ENCODE data around the gene FAM20C. TPM values are rescaled to one million over a fixed set of nuclear protein-coding genes. Genes with fewer than 3 reads are reported as not detected.

The FAM20C gene
- total and polyA plus RNA-seq, 2 donors (not counting 3 experiments of a cell fraction or from before 2014, with no cell fraction given), result 14.2 to 34.5 TPM

DNA sequence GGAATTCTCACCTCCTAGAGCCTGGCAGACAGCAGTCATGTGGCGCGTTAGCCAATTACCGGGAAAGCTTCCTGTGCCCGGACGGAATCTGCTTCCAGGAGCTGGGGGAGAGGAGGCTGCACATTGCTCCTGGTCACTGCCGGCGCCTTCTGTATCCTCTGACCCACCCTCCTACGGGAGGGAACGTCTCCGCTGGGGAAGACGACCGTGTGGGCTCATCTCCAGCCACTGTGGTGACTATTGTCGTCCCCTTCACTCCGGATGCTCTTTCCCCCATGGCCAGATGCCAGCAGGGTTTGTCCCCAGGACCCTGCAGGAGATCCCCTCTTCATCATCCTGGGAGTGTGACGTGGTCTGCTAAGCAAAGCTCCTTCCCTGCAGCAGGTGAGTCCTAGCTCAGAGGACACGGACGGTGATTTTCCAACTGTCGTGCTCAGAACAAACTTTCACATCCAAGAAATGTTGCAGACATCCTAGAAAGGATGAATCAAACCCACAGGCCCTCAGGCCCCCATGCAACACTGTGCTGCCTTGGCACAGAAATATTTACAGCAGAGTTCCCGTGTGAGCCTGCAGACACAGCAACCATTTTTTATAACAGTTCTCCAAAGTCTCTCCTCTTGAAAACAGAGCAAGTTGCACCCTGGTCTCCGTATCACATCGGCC lies 29.6 kb upstream of the FAM20C start:
- TF ChIP-seq, protein P1, sequence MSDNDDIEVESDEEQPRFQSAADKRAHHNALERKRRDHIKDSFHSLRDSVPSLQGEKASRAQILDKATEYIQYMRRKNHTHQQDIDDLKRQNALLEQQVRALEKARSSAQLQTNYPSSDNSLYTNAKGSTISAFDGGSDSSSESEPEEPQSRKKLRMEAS (IDR thresholded peaks at IDR 0.05; ENCODE audit: insufficient read depth, insufficient read length), result no peak
- TF ChIP-seq POLR2AphosphoS5 (IDR thresholded peaks at IDR 0.05; ENCODE audit: insufficient read depth, low read depth, low read length) (no peak), POLR2A (IDR thresholded peaks at IDR 0.05; ENCODE audit: low read depth, low read length) (no peak), FOS (IDR thresholded peaks at IDR 0.05; ENCODE audit: borderline replicate concordance, insufficient read depth, low read length) (no peak), JUN (IDR thresholded peaks at IDR 0.05; ENCODE audit: borderline replicate concordance, insufficient read depth, insufficient read length, low read depth) (no peak), GATA2 (IDR thresholded peaks at IDR 0.05; ENCODE audit: insufficient read depth, insufficient read length, low read depth, low read length) (no peak), MYC (IDR thresholded peaks at IDR 0.05; ENCODE audit: low read depth, low read length) (no peak), EZH2 (IDR thresholded peaks at IDR 0.05; ENCODE audit: borderline replicate concordance, low read depth, low read length, severe bottlenecking) (no peak)
- TF ChIP-seq, protein P2, sequence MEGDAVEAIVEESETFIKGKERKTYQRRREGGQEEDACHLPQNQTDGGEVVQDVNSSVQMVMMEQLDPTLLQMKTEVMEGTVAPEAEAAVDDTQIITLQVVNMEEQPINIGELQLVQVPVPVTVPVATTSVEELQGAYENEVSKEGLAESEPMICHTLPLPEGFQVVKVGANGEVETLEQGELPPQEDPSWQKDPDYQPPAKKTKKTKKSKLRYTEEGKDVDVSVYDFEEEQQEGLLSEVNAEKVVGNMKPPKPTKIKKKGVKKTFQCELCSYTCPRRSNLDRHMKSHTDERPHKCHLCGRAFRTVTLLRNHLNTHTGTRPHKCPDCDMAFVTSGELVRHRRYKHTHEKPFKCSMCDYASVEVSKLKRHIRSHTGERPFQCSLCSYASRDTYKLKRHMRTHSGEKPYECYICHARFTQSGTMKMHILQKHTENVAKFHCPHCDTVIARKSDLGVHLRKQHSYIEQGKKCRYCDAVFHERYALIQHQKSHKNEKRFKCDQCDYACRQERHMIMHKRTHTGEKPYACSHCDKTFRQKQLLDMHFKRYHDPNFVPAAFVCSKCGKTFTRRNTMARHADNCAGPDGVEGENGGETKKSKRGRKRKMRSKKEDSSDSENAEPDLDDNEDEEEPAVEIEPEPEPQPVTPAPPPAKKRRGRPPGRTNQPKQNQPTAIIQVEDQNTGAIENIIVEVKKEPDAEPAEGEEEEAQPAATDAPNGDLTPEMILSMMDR (IDR thresholded peaks at IDR 0.05; ENCODE audit: extremely low read depth in 1 of 2, insufficient read depth in 1 of 2, low read depth in 1 of 2, low read length in 2 of 2), result no peak
- no peaks in the 10 kb centered on the region for H3K36me3 ChIP-seq (ENCODE audit: control insufficient read depth in 2 of 2, extremely low read depth in 1 of 2, insufficient read depth in 2 of 2, low read length in 2 of 2)
- H3K4me3 ChIP-seq (replicated peaks in 1 of 3; ENCODE audit: insufficient read depth in 1 of 3, low read depth in 1 of 3, low read length in 3 of 3), result no peak overlapping the region
- no peaks in the 10 kb centered on the region for H4K20me1 ChIP-seq (replicated peaks; ENCODE audit: control insufficient read depth, extremely low read depth, insufficient read depth, low read length)
- H3K4me2 ChIP-seq (ENCODE audit: insufficient read depth, low read length), result no peak overlapping the region
- dilution Hi-C loops (cut with MboI; ENCODE audit: extremely low pct_ligation_motif_present, low sequenced_read_pairs), result no loop called here
- no peak overlapping the region for H3K9ac ChIP-seq (replicated peaks; ENCODE audit: extremely low read depth, insufficient read depth, low read length)
- no peak overlapping the region for H2AFZ ChIP-seq (ENCODE audit: low read depth, low read length)
- FAIRE-seq (no peak), DNase-seq (ENCODE audit: low read depth, low spot score) (no peak)
- ChIA-PET POLR2A (no interaction called here), CTCF (no interaction called here)
- H3K4me1 ChIP-seq (ENCODE audit: control insufficient read depth, extremely low read depth, insufficient read depth, low read length), result no peaks in the 10 kb centered on the region
- no peaks in the 10 kb centered on the region for H3K79me2 ChIP-seq (ENCODE audit: control insufficient read depth, insufficient read depth, low read length)
- no peaks in the 10 kb centered on the region for H3K9me1 ChIP-seq (replicated peaks; ENCODE audit: control insufficient read depth, extremely low read depth, insufficient read depth, low read length)
- intact Hi-C loops (cut with micrococcal nuclease), result no loop called here
- peaks cover 5 to 7% of the 10 kb centered on the region in 2 experiments for H3K27me3 ChIP-seq (ENCODE audit: control insufficient read depth in 2 of 2, insufficient read depth in 2 of 2, low read length in 2 of 2)
- no TSS peak for BruUV-seq (replicated peaks)
- no peak overlapping the region for H3K27ac ChIP-seq (ENCODE audit: insufficient read depth, low read depth, low read length)
- no peaks in the 10 kb centered on the region for H3K9me3 ChIP-seq (replicated peaks; ENCODE audit: control insufficient read depth, insufficient read depth, low read length)
